GM21737 (cell line): ENCODE results near the gene PITPNC1.
A peak's percentile ranks its signal among the peaks of the same experiment; 100 is the strongest.
"Not testable (repeated sequence)": the region's sequence is repeated elsewhere in the genome, so short reads cannot be mapped to it uniquely, and the experiment has no call there.

Experiments used
- ATAC-seq: cut with Tn5 transposase; IDR thresholded peaks from one replicate; pipeline ENCODE4 v1.9.1; 2021; ENCODE audit warnings: mild to moderate bottlenecking, moderate library complexity; ENCODE audit not compliant: unreplicated experiment

Gene PITPNC1

DNA sequence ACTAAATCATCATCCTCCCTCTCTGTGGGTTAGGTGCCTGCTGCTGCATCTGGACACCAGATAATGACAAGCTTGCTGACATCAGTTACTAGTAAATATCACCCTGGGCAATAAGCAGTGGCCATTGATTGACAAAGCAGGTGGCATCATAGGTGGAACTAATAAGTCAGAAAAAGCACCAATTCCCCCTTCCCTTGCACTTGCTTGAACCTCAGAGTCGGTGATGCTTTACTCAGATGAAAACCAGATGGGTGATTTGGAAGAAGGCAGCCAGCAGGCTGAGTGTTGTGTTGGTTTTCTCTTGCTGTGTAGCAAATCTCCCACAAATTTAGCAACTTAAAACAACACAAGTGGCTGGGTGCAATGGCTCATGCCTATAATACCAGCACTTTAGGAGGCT is 193.7 kb downstream of the PITPNC1 start:
- ATAC-seq: no peak

DNA sequence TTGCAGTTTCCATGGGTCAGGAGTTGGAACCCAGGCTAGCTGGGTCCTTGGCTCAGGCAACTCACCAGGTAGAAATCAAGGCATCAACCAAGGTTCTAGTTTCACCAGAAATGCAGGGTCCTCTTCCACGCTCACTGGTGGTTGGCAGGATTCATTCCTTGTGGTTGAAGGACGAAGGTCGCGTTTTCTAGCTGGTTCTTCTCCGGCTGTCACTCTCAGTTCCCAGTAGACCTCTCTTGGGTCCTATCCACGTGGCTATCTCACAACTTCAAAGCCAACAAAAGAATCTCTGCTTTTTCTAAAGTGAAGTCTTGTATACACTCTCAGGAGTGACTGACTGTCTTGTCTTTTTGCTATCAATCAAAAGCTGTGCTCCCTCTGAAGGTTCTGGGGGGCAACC is 194.4 kb downstream of the PITPNC1 start:
- no peak for ATAC-seq

DNA sequence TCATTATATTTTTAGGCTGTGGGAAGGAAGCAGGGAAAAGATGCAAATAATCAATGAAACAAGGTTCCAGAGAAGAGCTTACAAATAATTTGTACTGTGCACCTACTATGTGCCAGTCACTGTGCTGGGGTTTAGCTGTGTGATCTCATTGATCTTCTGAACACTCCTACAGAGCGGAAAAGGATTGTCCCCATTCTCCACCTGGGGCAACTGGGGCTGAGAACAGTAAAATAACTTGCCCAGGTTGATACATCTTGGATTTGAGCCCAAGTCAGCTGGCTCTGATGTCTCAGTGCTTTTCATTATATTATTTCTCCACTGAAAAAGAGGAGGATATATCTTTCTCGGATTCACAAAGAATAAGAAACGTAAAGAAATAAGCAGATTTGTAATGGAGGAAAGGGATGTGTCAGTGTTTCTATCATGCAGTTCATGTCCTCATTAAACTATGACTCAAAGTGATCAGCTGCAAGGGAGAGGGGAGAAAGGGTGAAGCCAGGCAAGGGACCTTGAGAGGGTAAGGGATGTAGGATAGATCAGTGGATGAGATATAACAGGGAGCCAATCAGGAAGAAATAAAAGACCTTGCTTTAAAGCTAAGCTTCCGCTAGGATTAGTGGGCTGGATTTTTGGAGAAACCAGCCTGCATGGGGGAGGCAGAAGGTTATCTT is 197.0 kb downstream of the PITPNC1 start:
- no peak for ATAC-seq

DNA sequence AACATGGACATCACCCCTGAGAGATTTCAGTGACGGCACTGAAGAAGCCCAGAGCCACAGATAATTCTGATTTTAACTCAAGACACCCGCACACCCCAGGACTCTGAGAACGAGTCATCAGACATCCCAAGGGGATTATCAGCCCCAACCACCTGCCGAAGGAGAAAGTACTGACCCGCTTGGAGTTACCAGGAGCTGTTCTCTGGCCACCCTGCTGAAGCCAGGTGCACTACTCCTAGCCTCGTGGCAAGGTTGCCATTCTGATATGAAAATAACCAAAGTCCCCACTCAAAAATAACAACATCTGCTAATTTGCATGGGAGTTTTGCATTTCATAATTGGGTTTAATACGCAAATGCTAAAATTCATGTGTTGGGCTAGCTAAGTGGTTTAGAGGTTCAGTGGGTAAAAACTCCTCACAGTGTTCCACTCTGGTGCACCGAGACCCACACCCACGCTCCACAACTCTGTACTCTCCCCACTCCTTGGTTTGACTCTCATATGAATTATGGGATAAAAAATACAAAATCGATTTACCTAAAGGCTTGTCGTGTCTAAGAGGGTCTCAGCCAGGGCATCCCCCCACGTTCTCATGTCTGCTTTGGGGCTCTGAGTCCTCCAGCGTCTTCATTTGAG is 197.7 kb downstream of the PITPNC1 start:
- ATAC-seq: peak; percentile 35

DNA sequence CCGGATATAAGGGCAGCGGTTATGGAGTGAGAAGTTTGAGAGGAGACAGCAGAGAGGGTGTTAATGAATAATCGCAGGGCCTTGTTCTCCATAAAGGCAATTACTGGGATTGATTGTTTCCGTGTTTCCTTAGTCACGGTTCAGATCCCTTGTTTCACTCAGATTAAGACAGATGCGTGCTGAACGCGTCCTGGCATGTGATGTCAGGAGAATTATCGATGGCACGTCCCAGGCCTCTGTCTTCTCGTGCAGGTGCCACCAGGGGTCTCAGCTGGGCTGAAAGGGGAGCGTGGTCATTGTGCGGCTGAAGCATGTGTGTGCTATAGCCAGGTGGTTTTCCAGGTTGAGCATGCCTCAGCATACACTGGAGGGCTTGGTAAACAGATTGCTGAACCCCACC is 198.2 kb downstream of the PITPNC1 start:
- ATAC-seq: no peak

DNA sequence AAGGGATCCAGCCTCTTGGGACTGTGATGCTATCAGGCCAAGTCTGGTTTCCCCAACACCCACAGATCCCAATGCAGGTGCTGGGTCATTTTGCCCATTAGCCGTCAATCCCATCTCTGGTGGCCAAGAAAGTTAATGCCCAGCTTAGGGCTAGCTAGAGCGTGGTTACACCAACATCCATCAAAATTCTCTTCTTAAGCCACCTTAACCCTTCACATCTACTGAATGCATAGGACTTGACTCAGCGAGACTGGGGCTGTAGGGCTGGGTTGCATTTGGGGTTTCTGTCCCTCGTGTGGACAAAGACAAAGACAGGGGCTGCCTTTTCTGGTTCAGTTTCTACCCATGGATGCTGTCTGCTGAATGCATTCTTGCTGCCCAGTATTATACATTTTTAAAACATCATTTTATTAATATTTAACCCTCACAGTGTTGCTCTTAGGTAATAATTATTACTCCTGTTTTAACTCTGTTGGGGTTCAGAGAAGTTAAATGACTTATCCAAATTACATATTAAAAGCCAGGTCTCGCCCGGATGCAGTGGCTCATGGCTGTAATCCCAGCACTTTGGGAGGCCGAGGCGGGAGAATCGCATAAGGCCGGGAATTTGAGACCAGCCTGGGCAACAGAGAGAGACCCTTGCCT is 199.5 kb downstream of the PITPNC1 start:
- ATAC-seq: no peak

DNA sequence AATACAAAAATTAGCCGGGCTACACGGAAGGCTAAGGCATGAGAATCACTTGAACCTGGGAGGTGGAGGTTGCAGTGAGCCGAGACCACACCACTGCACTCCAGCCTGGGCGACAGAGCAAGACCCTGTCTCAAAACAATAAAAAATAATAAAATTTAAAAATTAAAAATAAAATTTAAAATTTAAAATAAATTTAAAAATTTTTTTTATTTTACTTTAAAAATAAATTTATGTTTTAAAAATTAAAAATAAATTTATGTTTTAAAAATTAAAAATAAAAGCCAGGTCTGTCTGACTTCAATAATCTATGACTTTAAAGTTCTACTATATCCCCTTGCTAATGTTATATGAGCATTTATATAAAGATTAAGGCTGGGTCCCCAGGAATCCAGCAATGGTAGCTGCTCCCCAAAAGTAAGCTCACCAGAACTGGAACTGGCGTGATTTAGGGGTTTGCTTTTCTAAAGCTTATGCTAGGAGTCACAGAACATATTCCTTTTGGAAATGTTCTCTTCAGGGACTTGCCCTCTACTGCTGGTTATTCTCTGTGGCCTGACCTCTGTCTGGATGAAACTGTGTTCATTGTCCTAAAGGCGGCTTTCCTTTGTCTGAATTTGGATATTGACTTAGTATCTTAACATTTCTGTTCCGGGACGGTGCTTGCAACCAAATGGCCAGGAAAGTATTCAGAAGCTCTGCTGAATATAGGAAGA is 200.5 kb downstream of the PITPNC1 start:
- no peak for ATAC-seq

DNA sequence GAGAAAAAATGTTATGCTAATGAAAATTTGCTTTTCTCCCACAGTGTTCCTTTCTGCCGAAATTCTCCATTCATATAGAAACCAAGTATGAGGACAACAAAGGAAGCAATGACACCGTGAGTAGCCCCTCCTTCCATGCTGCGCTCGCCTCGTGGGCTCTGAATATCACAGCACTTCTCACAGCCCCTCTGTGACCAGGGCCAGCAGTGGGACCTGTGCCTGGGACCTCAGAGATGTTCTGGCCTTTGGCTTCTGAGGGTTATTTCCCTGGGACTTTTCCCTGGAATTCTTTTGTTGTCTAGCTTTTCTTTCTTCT is 201.0 kb downstream of the PITPNC1 start:
- ATAC-seq: peak; percentile 28

DNA sequence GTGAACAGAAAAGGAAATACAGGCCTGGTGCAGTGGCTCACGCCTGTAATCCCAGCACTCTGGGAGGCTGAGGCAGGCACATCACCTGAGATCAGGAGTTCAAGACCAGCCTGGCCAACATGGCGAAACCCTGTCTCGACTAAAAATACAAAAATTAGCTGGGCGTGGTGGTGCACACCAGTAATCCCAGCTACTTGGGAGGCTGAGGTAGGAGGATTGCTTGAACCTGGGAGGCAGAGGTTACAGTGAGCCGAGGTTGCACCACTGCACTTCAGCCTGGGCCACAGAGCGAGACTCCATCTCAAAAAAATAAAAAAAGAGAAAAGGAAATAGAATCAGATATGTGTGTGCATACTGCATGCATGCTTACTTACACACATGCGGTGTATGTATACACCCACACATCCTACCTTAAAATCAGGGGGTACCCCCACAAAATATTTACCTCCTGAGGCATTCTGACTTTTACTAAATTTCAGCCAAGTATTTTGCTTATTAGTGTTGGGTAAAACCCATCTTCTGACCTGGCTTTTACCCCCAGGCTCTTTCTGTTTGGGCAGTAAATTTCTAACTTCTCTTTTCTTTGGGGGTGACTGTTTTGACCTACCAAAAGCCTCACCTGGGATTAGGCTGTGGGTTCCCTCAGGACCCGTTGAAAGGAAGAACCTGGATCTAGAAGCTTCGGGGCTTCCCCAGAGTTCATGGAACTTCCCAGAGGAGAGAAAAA is 201.8 kb downstream of the PITPNC1 start:
- ATAC-seq: not testable (repeated sequence)

DNA sequence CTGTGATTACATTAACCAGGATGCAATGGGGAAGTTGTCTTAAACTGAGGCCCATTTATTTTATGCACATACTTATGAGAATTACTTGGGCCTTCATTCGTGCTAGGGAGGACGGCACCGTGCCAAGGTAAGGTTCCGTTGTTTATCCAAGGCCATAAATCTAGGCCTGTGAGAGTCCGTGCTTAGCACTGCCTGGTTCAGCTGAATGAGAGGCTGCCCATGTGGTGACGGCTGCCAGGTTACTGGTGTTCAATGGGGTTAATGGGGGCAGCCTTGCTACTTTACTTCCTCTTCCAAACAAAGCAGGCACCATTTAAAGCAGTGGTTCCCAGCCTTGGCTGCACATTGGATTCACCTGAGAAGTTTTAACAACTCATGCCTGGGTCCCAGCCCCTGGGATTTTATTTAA is 205.6 kb downstream of the PITPNC1 start:
- no peak for ATAC-seq

DNA sequence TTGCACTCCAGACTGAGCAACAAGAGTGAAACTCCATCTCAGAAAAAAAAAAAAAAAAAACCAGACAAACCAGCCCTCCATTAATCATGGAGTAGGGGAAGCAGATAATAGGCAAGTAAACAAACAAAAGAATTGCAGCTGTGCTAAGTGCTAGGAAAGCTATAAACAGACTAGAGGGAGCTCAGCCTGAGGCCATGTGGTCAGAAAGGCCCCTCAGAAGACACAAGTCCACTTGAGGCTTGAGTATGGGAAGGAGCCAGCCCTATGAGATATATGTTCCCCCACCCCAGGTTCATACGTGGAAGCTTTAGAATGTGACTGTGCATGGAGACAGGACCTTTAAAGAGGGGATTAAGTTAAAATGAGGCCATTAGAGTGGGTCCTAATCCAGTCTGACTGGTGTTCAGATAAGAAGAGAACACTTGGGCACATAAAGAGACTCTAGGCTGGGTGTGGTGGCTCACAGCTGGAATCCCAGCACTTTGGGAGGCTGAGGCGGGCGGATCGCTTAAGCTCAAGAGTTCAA is 208.1 kb downstream of the PITPNC1 start:
- ATAC-seq: no peak

DNA sequence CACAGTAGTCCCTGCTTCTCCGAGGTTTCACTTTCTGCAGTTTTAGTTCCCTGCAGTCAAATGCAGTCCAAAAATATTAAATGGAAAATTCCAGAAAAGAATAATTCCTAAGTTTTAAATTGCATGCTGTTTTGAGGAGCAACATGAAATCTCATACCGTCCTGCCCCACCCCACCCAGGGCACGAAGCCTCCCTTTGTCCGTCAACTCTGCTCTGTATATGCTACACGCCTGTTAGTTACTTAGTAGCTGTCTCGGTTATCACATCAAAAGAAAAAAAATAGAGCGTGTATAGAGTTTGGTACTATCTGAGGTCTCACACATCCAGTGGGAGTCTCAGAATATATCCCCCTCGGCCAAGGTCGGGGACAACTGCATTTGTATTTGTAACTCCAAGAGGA is 211.2 kb downstream of the PITPNC1 start:
- no peak for ATAC-seq

DNA sequence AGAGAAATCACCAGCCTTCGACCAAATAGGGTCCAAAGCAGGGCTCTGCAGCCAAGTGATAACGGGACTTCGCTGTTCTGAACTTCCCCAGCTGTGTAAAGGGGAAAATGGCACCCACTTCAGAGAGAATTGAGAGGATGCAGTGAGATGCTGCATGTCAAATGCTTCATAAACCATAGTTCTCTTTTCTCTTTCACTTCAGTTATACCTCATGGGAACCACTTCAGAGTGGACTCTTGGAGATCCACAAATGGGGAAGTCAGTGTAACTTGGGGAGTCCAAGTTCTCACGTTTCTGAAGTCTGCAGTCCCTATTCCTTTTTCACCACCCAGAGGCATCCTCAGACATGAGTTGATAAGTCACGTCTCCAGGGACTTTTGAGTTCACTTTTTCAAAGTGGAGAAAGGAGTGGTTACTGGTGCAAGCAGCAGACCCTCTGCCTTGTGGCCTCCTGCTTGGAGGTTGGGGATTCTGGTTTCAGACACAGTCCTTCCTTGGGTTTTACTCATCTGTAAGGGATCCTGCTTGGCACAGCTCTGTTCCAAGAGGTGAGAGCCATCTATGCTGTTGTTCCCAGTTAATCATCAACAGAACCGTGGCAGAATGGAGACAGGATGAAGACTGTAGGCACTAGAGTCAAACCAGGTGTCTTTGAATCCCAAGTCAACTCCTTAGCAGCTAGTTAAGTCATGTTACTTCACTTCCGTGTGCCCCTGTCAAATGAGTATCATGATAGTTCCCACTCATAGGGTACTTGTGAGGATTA is 217.2 kb downstream of the PITPNC1 start:
- peak; percentile 58 for ATAC-seq

DNA sequence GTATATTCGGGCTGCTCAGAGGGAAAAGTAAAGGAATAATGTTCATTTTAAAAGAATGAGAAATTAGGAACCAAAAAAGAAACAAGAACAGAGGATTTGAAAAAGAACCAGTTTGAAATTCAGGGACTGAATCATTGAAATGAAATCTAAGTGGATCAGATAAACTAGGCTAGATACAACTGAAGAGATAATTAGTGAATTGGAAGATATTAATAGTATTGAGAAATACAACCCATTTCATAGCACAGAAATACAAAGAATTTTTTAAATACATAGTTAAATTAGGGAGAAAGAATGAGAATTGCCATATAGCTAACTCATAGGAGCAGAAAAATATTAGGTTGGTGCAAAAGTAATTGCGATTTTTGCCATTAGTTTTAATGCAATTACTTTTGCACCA is 223.3 kb downstream of the PITPNC1 start:
- ATAC-seq: no peak

DNA sequence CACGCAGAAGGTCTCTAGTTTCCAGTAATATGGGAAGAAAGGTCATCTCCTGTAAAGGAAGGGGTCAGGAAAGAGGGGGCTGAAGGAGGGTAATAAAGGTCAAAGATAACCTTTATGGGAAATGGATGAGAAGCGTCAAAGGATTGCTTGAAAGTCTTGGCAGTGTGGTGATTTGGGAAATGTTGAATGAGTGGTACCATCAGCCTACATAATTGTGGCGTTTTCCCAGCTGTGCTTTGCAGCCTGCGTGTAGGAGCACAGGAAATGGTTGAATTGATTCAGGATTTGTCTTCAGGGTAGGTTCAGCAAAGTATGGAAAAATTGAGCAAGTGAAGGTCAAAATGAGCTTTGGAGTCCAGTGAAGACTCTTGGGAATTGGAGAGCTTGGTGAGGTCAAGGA is 224.8 kb downstream of the PITPNC1 start:
- no peak for ATAC-seq

DNA sequence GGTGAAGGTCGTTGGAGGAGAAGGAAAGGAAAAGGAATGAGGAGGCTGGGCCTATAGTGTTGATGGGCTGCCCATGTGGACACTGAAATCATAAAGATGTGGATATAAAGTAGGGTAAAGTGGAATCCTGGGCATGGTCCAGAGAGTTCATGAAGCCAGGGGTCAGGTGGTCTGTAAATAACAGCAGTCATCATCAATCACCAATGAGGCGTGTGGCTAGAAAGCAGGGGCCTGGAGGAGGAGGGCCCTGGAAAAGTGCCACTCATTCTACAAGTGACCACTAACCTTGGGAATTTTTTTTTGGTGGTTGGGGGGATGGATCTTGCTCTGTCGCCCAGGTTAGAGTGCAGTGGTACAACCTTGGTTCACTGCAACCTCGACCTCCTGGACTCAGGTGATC is 225.4 kb downstream of the PITPNC1 start:
- ATAC-seq: no peak

DNA sequence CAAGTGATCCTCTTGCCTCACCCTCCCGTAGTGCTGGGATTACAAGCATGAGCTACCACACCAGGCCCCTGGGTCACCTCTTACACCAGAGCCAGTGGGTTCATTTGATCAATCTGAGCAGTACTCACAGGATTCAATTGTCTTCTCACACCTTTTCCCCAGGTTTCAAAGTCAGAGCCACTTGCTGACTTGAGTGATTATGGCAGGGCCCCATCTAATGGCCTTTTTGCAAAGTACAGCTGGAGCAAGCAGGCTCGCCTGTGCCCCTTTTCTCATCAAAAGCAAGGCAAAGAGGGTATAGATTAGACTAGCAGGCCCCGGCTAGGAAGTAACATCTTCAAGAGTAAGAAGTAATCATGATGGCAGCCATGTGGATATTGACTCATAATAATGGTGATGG is 225.9 kb downstream of the PITPNC1 start:
- no peak for ATAC-seq

DNA sequence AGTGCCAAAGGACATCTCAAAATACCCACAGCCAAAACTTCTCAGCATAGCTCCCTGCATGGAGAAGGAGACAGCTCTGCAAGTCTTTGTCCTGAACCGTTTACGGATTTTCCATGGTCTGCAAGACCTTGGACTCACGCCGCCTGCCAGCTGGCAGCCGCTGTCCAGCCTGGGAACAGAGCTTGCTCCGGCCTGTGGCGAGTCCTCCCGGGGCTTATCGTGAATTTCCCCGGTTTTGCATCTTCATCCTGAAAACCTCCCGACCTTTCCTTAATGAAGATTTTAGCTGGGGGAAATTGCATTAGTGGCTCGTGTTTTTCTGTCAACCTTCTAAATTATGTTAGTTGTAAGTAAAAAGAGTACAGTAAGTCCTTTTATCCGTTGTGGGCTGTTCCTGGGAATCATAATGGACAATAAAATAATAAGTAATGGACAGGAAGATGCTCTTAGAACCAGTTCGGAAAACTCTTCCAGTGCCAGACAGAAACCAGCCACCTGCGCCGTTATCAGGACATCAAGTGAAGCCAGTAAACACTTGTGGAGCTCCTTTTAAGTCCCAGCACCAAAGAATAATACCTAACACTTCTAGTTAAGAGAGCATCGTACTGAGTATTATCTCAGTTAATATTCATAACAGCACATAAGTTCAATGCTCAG is 228.3 kb downstream of the PITPNC1 start:
- no peak for ATAC-seq

DNA sequence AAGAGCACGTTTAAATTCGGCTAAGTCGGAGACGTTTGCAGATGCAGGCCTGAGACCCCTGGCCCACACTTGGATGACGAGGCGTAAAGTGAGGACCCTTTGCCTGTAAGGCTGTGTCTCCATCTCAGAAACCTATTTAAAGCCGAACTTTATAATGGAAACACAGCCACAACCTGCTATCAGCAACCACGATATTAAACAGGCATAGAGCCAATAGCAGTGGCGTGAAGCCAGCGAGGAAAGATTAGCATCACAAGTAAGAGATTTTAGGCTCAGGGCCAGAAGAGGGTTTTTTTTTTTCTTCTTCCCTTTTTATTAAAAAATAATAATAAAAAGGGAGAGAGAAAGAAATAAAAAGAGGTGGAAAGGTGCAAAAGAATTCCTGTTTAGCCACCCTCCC is 229.4 kb downstream of the PITPNC1 start:
- ATAC-seq: no peak
